ENCODE data around the gene TRAF3.

The TRAF3 gene

GRCh38 chr14:102840115-102840514 lies 62.9 kb downstream of the TRAF3 start:
- Histone ChIP-seq H3K27ac (ENCODE audit: insufficient read depth, low read length, poor library complexity, severe bottlenecking) (no peak overlapping the region), H3K9me3 (ENCODE audit: control insufficient read depth, low read length) (no peaks in the 10 kb centered on the region), H3K27me3 (replicated peaks; ENCODE audit: control insufficient read depth, insufficient read depth, low read length, poor library complexity, severe bottlenecking) (no peaks in the 10 kb centered on the region), H3K4me3 (ENCODE audit: insufficient read depth, low read depth, low read length, poor library complexity, severe bottlenecking) (no peak overlapping the region), H3K36me3 (ENCODE audit: control insufficient read depth, insufficient read depth, low read length) (no peaks in the 10 kb centered on the region), H3K4me1 (ENCODE audit: control insufficient read depth, insufficient read depth, low read length, poor library complexity, severe bottlenecking) (no peaks in the 10 kb centered on the region)
- DNase-seq = no peak

- Histone ChIP-seq H3K36me3 (ENCODE audit: control insufficient read depth, insufficient read depth, low read length) (no peaks in the 10 kb centered on the region), H3K27me3 (replicated peaks; ENCODE audit: control insufficient read depth, insufficient read depth, low read length, poor library complexity, severe bottlenecking) (no peaks in the 10 kb centered on the region), H3K4me1 (ENCODE audit: control insufficient read depth, insufficient read depth, low read length, poor library complexity, severe bottlenecking) (no peaks in the 10 kb centered on the region), H3K9me3 (ENCODE audit: control insufficient read depth, low read length) (no peaks in the 10 kb centered on the region), H3K4me3 (ENCODE audit: insufficient read depth, low read depth, low read length, poor library complexity, severe bottlenecking) (no peak overlapping the region), H3K27ac (ENCODE audit: insufficient read depth, low read length, poor library complexity, severe bottlenecking) (no peak overlapping the region)
- DNase-seq = no peak
Measured at GRCh38 chr14:102840771-102841528, 63.7 kb downstream of the TRAF3 start.

GRCh38 chr14:102848830-102849525 lies 71.7 kb downstream of the TRAF3 start:
- Histone ChIP-seq H3K27me3 (replicated peaks; ENCODE audit: control insufficient read depth, insufficient read depth, low read length, poor library complexity, severe bottlenecking) (no peaks in the 10 kb centered on the region), H3K4me3 (ENCODE audit: insufficient read depth, low read depth, low read length, poor library complexity, severe bottlenecking) (no peak overlapping the region), H3K4me1 (ENCODE audit: control insufficient read depth, insufficient read depth, low read length, poor library complexity, severe bottlenecking) (no peaks in the 10 kb centered on the region), H3K9me3 (ENCODE audit: control insufficient read depth, low read length) (no peaks in the 10 kb centered on the region), H3K27ac (ENCODE audit: insufficient read depth, low read length, poor library complexity, severe bottlenecking) (no peak overlapping the region), H3K36me3 (ENCODE audit: control insufficient read depth, insufficient read depth, low read length) (no peaks in the 10 kb centered on the region)
- DNase-seq = no peak

GRCh38 chr14:102849526-102850379 lies 72.5 kb downstream of the TRAF3 start:
- Histone ChIP-seq H3K27me3 (replicated peaks; ENCODE audit: control insufficient read depth, insufficient read depth, low read length, poor library complexity, severe bottlenecking) (no peaks in the 10 kb centered on the region), H3K36me3 (ENCODE audit: control insufficient read depth, insufficient read depth, low read length) (no peaks in the 10 kb centered on the region), H3K9me3 (ENCODE audit: control insufficient read depth, low read length) (no peaks in the 10 kb centered on the region), H3K4me3 (ENCODE audit: insufficient read depth, low read depth, low read length, poor library complexity, severe bottlenecking) (no peak overlapping the region), H3K27ac (ENCODE audit: insufficient read depth, low read length, poor library complexity, severe bottlenecking) (no peak overlapping the region), H3K4me1 (ENCODE audit: control insufficient read depth, insufficient read depth, low read length, poor library complexity, severe bottlenecking) (no peaks in the 10 kb centered on the region)
- no peak for DNase-seq

GRCh38 chr14:102853648-102854047 lies 76.4 kb downstream of the TRAF3 start:
- no peaks in the 10 kb centered on the region for H3K27me3 ChIP-seq (replicated peaks; ENCODE audit: control insufficient read depth, insufficient read depth, low read length, poor library complexity, severe bottlenecking)
- no peaks in the 10 kb centered on the region for H3K9me3 ChIP-seq (ENCODE audit: control insufficient read depth, low read length)
- H3K4me1 ChIP-seq (ENCODE audit: control insufficient read depth, insufficient read depth, low read length, poor library complexity, severe bottlenecking) = no peaks in the 10 kb centered on the region
- H3K36me3 ChIP-seq (ENCODE audit: control insufficient read depth, insufficient read depth, low read length) = no peaks in the 10 kb centered on the region
- no peak for DNase-seq
- H3K27ac ChIP-seq (ENCODE audit: insufficient read depth, low read length, poor library complexity, severe bottlenecking) = no peak overlapping the region
- H3K4me3 ChIP-seq (ENCODE audit: insufficient read depth, low read depth, low read length, poor library complexity, severe bottlenecking) = no peak overlapping the region

- H3K9me3 ChIP-seq (ENCODE audit: control insufficient read depth, low read length) = no peaks in the 10 kb centered on the region
- H3K36me3 ChIP-seq (ENCODE audit: control insufficient read depth, insufficient read depth, low read length) = no peaks in the 10 kb centered on the region
- no peaks in the 10 kb centered on the region for H3K4me1 ChIP-seq (ENCODE audit: control insufficient read depth, insufficient read depth, low read length, poor library complexity, severe bottlenecking)
- no peak overlapping the region for H3K4me3 ChIP-seq (ENCODE audit: insufficient read depth, low read depth, low read length, poor library complexity, severe bottlenecking)
- DNase-seq = no peak
- H3K27ac ChIP-seq (ENCODE audit: insufficient read depth, low read length, poor library complexity, severe bottlenecking) = no peak overlapping the region
- no peaks in the 10 kb centered on the region for H3K27me3 ChIP-seq (replicated peaks; ENCODE audit: control insufficient read depth, insufficient read depth, low read length, poor library complexity, severe bottlenecking)
Measured at GRCh38 chr14:102854091-102854703, 76.9 kb downstream of the TRAF3 start.

GRCh38 chr14:102856179-102856578 lies 78.9 kb downstream of the TRAF3 start:
- Histone ChIP-seq H3K4me1 (ENCODE audit: control insufficient read depth, insufficient read depth, low read length, poor library complexity, severe bottlenecking) (no peaks in the 10 kb centered on the region), H3K4me3 (ENCODE audit: insufficient read depth, low read depth, low read length, poor library complexity, severe bottlenecking) (no peak overlapping the region), H3K36me3 (ENCODE audit: control insufficient read depth, insufficient read depth, low read length) (no peaks in the 10 kb centered on the region), H3K9me3 (ENCODE audit: control insufficient read depth, low read length) (no peaks in the 10 kb centered on the region), H3K27me3 (replicated peaks; ENCODE audit: control insufficient read depth, insufficient read depth, low read length, poor library complexity, severe bottlenecking) (no peaks in the 10 kb centered on the region), H3K27ac (ENCODE audit: insufficient read depth, low read length, poor library complexity, severe bottlenecking) (no peak overlapping the region)
- no peak for DNase-seq

- Histone ChIP-seq H3K36me3 (ENCODE audit: control insufficient read depth, insufficient read depth, low read length) (no peaks in the 10 kb centered on the region), H3K4me1 (ENCODE audit: control insufficient read depth, insufficient read depth, low read length, poor library complexity, severe bottlenecking) (no peaks in the 10 kb centered on the region), H3K4me3 (ENCODE audit: insufficient read depth, low read depth, low read length, poor library complexity, severe bottlenecking) (no peak overlapping the region), H3K9me3 (ENCODE audit: control insufficient read depth, low read length) (no peaks in the 10 kb centered on the region), H3K27ac (ENCODE audit: insufficient read depth, low read length, poor library complexity, severe bottlenecking) (no peak overlapping the region), H3K27me3 (replicated peaks; ENCODE audit: control insufficient read depth, insufficient read depth, low read length, poor library complexity, severe bottlenecking) (no peaks in the 10 kb centered on the region)
- DNase-seq = no peak
Measured at GRCh38 chr14:102857444-102857843, 80.2 kb downstream of the TRAF3 start.

- Histone ChIP-seq H3K4me1 (ENCODE audit: control insufficient read depth, insufficient read depth, low read length, poor library complexity, severe bottlenecking) (no peaks in the 10 kb centered on the region), H3K27ac (ENCODE audit: insufficient read depth, low read length, poor library complexity, severe bottlenecking) (no peak overlapping the region), H3K9me3 (ENCODE audit: control insufficient read depth, low read length) (no peaks in the 10 kb centered on the region), H3K4me3 (ENCODE audit: insufficient read depth, low read depth, low read length, poor library complexity, severe bottlenecking) (no peak overlapping the region), H3K36me3 (ENCODE audit: control insufficient read depth, insufficient read depth, low read length) (peaks cover 3% of the 10 kb centered on the region), H3K27me3 (replicated peaks; ENCODE audit: control insufficient read depth, insufficient read depth, low read length, poor library complexity, severe bottlenecking) (no peaks in the 10 kb centered on the region)
- DNase-seq = no peak
Measured at GRCh38 chr14:102859911-102860310, 82.7 kb downstream of the TRAF3 start.

Data from effector memory CD4-positive, alpha-beta T cell (primary cell).